HepG2 (cell line): ENCODE results near the gene H1-8. TPM values are rescaled to one million over a fixed set of nuclear protein-coding genes. Genes with fewer than 3 reads are reported as not detected.

Experiments used
- BCL6 ChIP-seq: IDR thresholded peaks from 2 replicates; pipeline ENCODE4 v1.6.1; 2016; ENCODE audit warnings: missing genetic modification reagents, missing compliant biosample characterization
- CENPT ChIP-seq: sonication (generic); formaldehyde crosslinking; IDR thresholded peaks from 2 replicates; pipeline ENCODE4 v1.8.0; 2022; ENCODE audit warnings: low read depth, mild to moderate bottlenecking, moderate library complexity, missing genetic modification reagents
- ESRRA ChIP-seq: sonication (generic); formaldehyde crosslinking; IDR thresholded peaks from 2 replicates; pipeline ENCODE4 v1.5.1; 2020; ENCODE audit warnings: mild to moderate bottlenecking, low read depth, missing genetic modification reagents
- KDM3A ChIP-seq: IDR thresholded peaks from 2 replicates; pipeline ENCODE4 v1.6.1; 2018; ENCODE audit warnings: low read depth, missing compliant biosample characterization
- NCOR1 ChIP-seq: fragments of 200-600 bp; sonication (generic); IDR thresholded peaks from 2 replicates; pipeline ENCODE4 v1.7.0; 2017; ENCODE audit warnings: antibody characterized with exemption, low read length, borderline replicate concordance
- NFE2 ChIP-seq: sonication (generic); formaldehyde crosslinking; IDR thresholded peaks from 2 replicates; pipeline ENCODE4 v1.4.0; 2020; ENCODE audit warnings: missing genetic modification reagents
- SKI ChIP-seq: fragments of 450-650 bp; IDR thresholded peaks from one replicate; pipeline ENCODE4 v1.6.1; 2018; ENCODE audit warnings: mild to moderate bottlenecking; ENCODE audit not compliant: partially characterized antibody
- SMYD3 ChIP-seq: sonication (generic); formaldehyde crosslinking; IDR thresholded peaks from 2 replicates; pipeline ENCODE4 v1.8.1; 2023; ENCODE audit warnings: mild to moderate bottlenecking, missing genetic modification reagents
- SP2 ChIP-seq: sonication (generic); formaldehyde crosslinking; IDR thresholded peaks from 2 replicates; pipeline ENCODE4 v1.5.1; 2020; ENCODE audit warnings: mild to moderate bottlenecking, missing genetic modification reagents
- TCF7 ChIP-seq: sonication (generic); IDR thresholded peaks from 2 replicates; pipeline ENCODE4 v1.6.1; 2016; ENCODE audit warnings: antibody characterized with exemption, low read depth
- TP53 ChIP-seq: sonication (generic); formaldehyde crosslinking; conservative IDR thresholded peaks from 2 replicates; pipeline ENCODE4 v1.4.0; 2020; ENCODE audit warnings: missing genetic modification reagents
- ZFP37 ChIP-seq: sonication (generic); formaldehyde crosslinking; IDR thresholded peaks from 2 replicates; pipeline ENCODE4 v1.4.0; 2020; ENCODE audit warnings: missing genetic modification reagents, borderline replicate concordance
- ZKSCAN1 ChIP-seq: fragments of 150-350 bp; IDR thresholded peaks from 2 replicates; pipeline ENCODE4 v1.6.1; 2014; ENCODE audit warnings: low read length
- ZNF33B ChIP-seq: sonication (generic); formaldehyde crosslinking; IDR thresholded peaks from 2 replicates; pipeline ENCODE4 v1.5.1; 2020; ENCODE audit warnings: mild to moderate bottlenecking, missing genetic modification reagents
- ZNF501 ChIP-seq: sonication (generic); formaldehyde crosslinking; IDR thresholded peaks from 2 replicates; pipeline ENCODE4 v1.5.1; 2020; ENCODE audit warnings: mild to moderate bottlenecking, moderate library complexity, missing genetic modification reagents
- ZNF543 ChIP-seq: sonication (generic); formaldehyde crosslinking; IDR thresholded peaks from 2 replicates; pipeline ENCODE4 v1.4.0; 2020; ENCODE audit warnings: mild to moderate bottlenecking, missing genetic modification reagents
- ZNF550 ChIP-seq: sonication (generic); formaldehyde crosslinking; IDR thresholded peaks from 2 replicates; pipeline ENCODE4 v1.4.0; 2020; ENCODE audit warnings: mild to moderate bottlenecking, missing genetic modification reagents, borderline replicate concordance
- ZNF672 ChIP-seq: sonication (generic); formaldehyde crosslinking; IDR thresholded peaks from 2 replicates; pipeline ENCODE4 v1.8.1; 2022; ENCODE audit warnings: missing genetic modification reagents
- ZNF768 ChIP-seq: sonication (generic); formaldehyde crosslinking; IDR thresholded peaks from 2 replicates; pipeline ENCODE4 v1.4.0; 2020; ENCODE audit warnings: missing genetic modification reagents
- ZNF788 ChIP-seq: sonication (generic); formaldehyde crosslinking; IDR thresholded peaks from 2 replicates; pipeline ENCODE4 v1.5.0; 2020; ENCODE audit warnings: mild to moderate bottlenecking, missing genetic modification reagents, borderline replicate concordance
- ZNF891 ChIP-seq: sonication (generic); formaldehyde crosslinking; IDR thresholded peaks from 2 replicates; pipeline ENCODE4 v1.5.0; 2020; ENCODE audit warnings: mild to moderate bottlenecking, missing genetic modification reagents
- polyA plus RNA-seq, 8 experiments: library from polyadenylated mRNA; depleted of rRNA in 3 of 8; stranded (reverse) in 7 of 8; unstranded in 1 of 8; fragments of >200 nt; fragmentation: Illumina TruSeq in 4 of 8; extraction: Trizol in 4 of 8; gene quantifications; 2 replicates each; pipeline versions ENCODE4 v1.2.1 to v1.2.3, GENCODE V29; 2011 to 2016; ENCODE audit warnings: low read depth in 4 of 8, missing spikeins in 1 of 8, mixed read lengths in 1 of 8; ENCODE audit not compliant: insufficient read depth in 1 of 8
- total RNA-seq, 5 experiments: library from RNA; depleted of rRNA; stranded (reverse); fragments of >200 nt; fragmentation: Illumina TruSeq; extraction: Trizol; gene quantifications; 2 replicates each; pipeline ENCODE4 v1.2.3, GENCODE V29; 2016; ENCODE audit warnings: low read depth in 1 of 5
- TF ChIP-seq, protein P1 (sequence below): IDR thresholded peaks from 2 replicates; pipeline ENCODE4 v1.6.1; 2016
- TF ChIP-seq, protein P2 (sequence below): sonication (generic); formaldehyde crosslinking; IDR thresholded peaks from 2 replicates; pipeline ENCODE4 v1.9.0; 2022; ENCODE audit warnings: low read depth, missing genetic modification reagents
- TF ChIP-seq, protein P3 (sequence below): sonication (generic); formaldehyde crosslinking; IDR thresholded peaks from 2 replicates; pipeline ENCODE4 v1.4.0; 2020; ENCODE audit warnings: missing genetic modification reagents
- TF ChIP-seq, protein P4 (sequence below): sonication (generic); formaldehyde crosslinking; IDR thresholded peaks from 2 replicates; pipeline ENCODE4 v1.8.0; 2022; ENCODE audit warnings: missing genetic modification reagents, mild to moderate bottlenecking, borderline replicate concordance

H1-8 gene
- total and polyA plus RNA-seq, 2 of the 13 experiments (the other 11 are each of a cell fraction or from before 2014, with no cell fraction given), result 0.08 TPM; not detected in 1

DNA sequence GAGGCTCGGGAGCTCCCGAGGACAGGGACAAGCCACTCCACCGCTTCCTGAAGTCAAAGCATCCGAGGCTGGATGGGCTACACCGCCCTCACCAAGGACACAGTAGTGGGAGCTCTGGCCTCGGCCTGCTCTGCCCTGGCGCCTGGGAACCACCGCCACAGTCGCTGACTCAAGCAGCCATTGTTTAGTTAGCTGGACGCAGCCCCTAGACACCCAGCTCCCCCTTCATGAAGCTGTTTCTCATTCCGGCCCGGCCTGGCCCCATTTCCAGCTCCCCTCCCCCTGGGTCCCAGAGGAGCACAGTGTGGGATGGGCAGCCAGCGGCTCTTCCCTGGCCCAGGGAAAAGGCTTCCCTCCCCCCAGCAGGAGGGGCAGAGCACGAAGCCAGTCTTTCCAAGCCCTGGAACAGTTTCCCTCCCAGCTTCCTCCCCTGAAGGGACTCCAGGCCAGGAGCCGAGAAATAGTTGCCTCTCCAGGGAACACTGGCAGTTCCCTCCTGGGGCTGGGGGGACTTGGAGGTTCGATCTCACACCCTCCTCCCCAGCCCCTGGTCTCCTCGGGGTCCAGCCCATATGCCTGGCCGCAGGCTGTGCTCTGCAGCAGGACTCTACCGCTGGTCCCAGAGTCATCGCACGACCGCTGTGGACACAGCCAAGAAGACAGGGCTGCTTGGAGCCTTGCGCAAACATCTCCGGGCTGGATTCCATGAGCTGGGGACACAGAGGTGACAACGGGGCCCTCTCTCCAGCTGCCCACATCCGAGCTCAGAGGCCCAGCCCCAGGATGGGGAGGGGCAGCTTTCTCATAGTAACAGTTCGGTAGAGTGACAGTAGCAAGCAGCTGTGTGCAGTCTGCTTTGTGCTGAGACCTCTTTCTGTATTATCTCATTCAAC lies 53.5 kb downstream of the H1-8 start (continued):
- TF ChIP-seq ZNF33B, result 0 out of 2 replicates have a peak, but pooled peaks have one; percentile 41
- TF ChIP-seq ZKSCAN1, result no peak
- no peak for TF ChIP-seq SKI
- peak; percentile 61 for TF ChIP-seq ZNF768 (CRISPR knock-in tag)
- no peak for TF ChIP-seq ZNF550 (CRISPR knock-in tag)
- TF ChIP-seq, protein P1, sequence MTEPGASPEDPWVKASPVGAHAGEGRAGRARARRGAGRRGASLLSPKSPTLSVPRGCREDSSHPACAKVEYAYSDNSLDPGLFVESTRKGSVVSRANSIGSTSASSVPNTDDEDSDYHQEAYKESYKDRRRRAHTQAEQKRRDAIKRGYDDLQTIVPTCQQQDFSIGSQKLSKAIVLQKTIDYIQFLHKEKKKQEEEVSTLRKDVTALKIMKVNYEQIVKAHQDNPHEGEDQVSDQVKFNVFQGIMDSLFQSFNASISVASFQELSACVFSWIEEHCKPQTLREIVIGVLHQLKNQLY, result 0 out of 2 replicates have a peak, but pooled peaks have one; percentile 18
- no peak for TF ChIP-seq ZNF891 (CRISPR knock-in tag)
- TF ChIP-seq BCL6, result peak; percentile 59
- TF ChIP-seq NCOR1, result peak; percentile 16; the same call in 1 of the 2 replicates
- TF ChIP-seq, protein P2, sequence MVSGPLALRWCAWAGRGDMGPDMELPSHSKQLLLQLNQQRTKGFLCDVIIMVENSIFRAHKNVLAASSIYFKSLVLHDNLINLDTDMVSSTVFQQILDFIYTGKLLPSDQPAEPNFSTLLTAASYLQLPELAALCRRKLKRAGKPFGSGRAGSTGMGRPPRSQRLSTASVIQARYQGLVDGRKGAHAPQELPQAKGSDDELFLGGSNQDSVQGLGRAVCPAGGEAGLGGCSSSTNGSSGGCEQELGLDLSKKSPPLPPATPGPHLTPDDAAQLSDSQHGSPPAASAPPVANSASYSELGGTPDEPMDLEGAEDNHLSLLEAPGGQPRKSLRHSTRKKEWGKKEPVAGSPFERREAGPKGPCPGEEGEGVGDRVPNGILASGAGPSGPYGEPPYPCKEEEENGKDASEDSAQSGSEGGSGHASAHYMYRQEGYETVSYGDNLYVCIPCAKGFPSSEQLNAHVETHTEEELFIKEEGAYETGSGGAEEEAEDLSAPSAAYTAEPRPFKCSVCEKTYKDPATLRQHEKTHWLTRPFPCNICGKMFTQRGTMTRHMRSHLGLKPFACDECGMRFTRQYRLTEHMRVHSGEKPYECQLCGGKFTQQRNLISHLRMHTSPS (CRISPR knock-in tag), result peak; percentile 77; the same call in 1 of the 2 replicates
- TF ChIP-seq NFE2, result no peak
- TF ChIP-seq SMYD3, result no peak
- no peak for TF ChIP-seq TP53 (CRISPR knock-in tag)
- peak; percentile 62; the same call in 1 of the 2 replicates for TF ChIP-seq ESRRA (CRISPR knock-in tag)
- TF ChIP-seq TCF7, result no peak
- TF ChIP-seq ZNF543, result peak; percentile 75; the same call in 1 of the 2 replicates
- peak; percentile 81; the same call in 1 of the 2 replicates for TF ChIP-seq ZNF788 (CRISPR knock-in tag)
- TF ChIP-seq ZFP37 (CRISPR knock-in tag), result no peak; the same call in 1 of the 2 replicates
- peak; percentile 58; the same call in 1 of the 2 replicates for TF ChIP-seq KDM3A
- no peak for TF ChIP-seq SP2 (CRISPR knock-in tag)
- TF ChIP-seq, protein P3, sequence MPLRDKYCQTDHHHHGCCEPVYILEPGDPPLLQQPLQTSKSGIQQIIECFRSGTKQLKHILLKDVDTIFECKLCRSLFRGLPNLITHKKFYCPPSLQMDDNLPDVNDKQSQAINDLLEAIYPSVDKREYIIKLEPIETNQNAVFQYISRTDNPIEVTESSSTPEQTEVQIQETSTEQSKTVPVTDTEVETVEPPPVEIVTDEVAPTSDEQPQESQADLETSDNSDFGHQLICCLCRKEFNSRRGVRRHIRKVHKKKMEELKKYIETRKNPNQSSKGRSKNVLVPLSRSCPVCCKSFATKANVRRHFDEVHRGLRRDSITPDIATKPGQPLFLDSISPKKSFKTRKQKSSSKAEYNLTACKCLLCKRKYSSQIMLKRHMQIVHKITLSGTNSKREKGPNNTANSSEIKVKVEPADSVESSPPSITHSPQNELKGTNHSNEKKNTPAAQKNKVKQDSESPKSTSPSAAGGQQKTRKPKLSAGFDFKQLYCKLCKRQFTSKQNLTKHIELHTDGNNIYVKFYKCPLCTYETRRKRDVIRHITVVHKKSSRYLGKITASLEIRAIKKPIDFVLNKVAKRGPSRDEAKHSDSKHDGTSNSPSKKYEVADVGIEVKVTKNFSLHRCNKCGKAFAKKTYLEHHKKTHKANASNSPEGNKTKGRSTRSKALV, result peak; percentile 27; the same call in 1 of the 2 replicates
- no peak for TF ChIP-seq ZNF672
- TF ChIP-seq ZNF501 (CRISPR knock-in tag), result peak; percentile 52; the same call in 1 of the 2 replicates
- TF ChIP-seq, protein P4, sequence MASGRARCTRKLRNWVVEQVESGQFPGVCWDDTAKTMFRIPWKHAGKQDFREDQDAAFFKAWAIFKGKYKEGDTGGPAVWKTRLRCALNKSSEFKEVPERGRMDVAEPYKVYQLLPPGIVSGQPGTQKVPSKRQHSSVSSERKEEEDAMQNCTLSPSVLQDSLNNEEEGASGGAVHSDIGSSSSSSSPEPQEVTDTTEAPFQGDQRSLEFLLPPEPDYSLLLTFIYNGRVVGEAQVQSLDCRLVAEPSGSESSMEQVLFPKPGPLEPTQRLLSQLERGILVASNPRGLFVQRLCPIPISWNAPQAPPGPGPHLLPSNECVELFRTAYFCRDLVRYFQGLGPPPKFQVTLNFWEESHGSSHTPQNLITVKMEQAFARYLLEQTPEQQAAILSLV (CRISPR knock-in tag), result peak; percentile 45; the same call in 1 of the 2 replicates
- no peak for TF ChIP-seq CENPT (CRISPR knock-in tag)
